Gastroesophageal sphincter (tissue), 3 donors: ENCODE results near the gene HTR3B.

Experiments used
- CTCF ChIP-seq, 4 experiments: fragments of 200-600 bp in 2 of 4; fragments of 450-650 bp in 2 of 4; sonication (generic) in 1 of 4; IDR thresholded peaks; one replicate each; pipeline ENCODE4 v1.5.1; 2017 to 2019; ENCODE audit warnings: antibody characterized with exemption in 4 of 4, mild to moderate bottlenecking in 2 of 4, moderate library complexity in 2 of 4
- EP300 ChIP-seq: sonication (generic); formaldehyde crosslinking; IDR thresholded peaks from one replicate; pipeline ENCODE4 v1.6.1; 2017; ENCODE audit warnings: antibody characterized with exemption, mild to moderate bottlenecking
- POLR2AphosphoS5 ChIP-seq: sonication (generic); formaldehyde crosslinking; IDR thresholded peaks from one replicate; pipeline ENCODE4 v1.6.1; 2017; ENCODE audit warnings: antibody characterized with exemption

DNA sequence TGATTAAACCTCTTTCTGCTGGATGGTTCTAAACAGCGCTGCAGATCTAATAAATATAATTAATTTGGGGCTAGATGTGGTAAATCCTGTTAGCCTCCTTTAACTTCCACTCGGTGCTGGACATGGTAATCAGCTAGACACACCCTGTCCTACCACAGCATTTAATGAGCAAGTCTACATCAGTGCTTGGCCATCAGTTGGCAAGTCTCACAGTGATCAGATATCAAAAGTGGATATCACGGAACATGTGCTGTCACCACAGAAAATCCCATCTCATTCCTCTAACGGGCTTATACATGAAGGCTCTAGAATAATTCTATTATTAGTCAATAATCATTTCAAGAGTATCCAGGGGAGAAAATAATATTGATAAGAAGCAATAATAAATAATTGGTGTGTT is 23.6 kb upstream of the HTR3B start:
- TF ChIP-seq CTCF (IDR thresholded peaks at IDR 0.05) (no peak), EP300 (no peak), POLR2AphosphoS5 (no peak)
